Fibroblast of lung (primary cell): ENCODE data around the gene ABL1. TPM values are rescaled to one million over a fixed set of nuclear protein-coding genes. Genes with fewer than 3 reads are reported as not detected.

Experiments used
- DNase-seq, 2 donors: peaks; one replicate each; pipeline versions ENCODE4 v3.0.0 to v3.0.0-alpha.2; 2010; ENCODE audit warnings: low read depth in 2 of 2
- H2AFZ ChIP-seq: 2 replicates; pipeline ENCODE4 v1.5.1; 2012; ENCODE audit warnings: low read length, control low read depth, inconsistent platforms
- H3K27ac ChIP-seq: 2 replicates; pipeline ENCODE4 v1.5.1; 2011; ENCODE audit warnings: low read length, control low read depth; ENCODE audit not compliant: insufficient read depth
- H3K27me3 ChIP-seq: 2 replicates; pipeline ENCODE4 v1.5.1; 2011; ENCODE audit warnings: mild to moderate bottlenecking, low read length; ENCODE audit not compliant: control insufficient read depth, insufficient read depth
- H3K36me3 ChIP-seq: 2 replicates; pipeline ENCODE4 v1.5.1; 2011; ENCODE audit warnings: low read length; ENCODE audit not compliant: control insufficient read depth, insufficient read depth
- H3K4me1 ChIP-seq: 2 replicates; pipeline ENCODE4 v1.5.1; 2011; ENCODE audit warnings: low read length; ENCODE audit not compliant: control insufficient read depth, insufficient read depth; ENCODE audit errors: extremely low read depth
- H3K4me2 ChIP-seq: 2 replicates; pipeline ENCODE4 v1.5.1; 2011; ENCODE audit warnings: low read length, control low read depth; ENCODE audit not compliant: insufficient read depth; ENCODE audit errors: extremely low read depth
- H3K4me3 ChIP-seq, 4 experiments: fragments of 200-600 bp in 1 of 4; sonication (generic) in 1 of 4; replicated peaks in 1 of 4; 2 replicates each; pipeline ENCODE4 v1.5.1; 2011 to 2016; ENCODE audit warnings: low read length in 4 of 4, low read depth in 3 of 4, mild to moderate bottlenecking in 3 of 4, control low read depth in 2 of 4, inconsistent platforms in 1 of 4, mixed read lengths in 1 of 4; ENCODE audit not compliant: insufficient read depth in 1 of 4; ENCODE audit errors: control extremely low read depth in 1 of 4
- H3K79me2 ChIP-seq: 2 replicates; pipeline ENCODE4 v1.5.1; 2012; ENCODE audit warnings: mild to moderate bottlenecking, low read length, inconsistent platforms; ENCODE audit not compliant: control insufficient read depth, insufficient read depth
- H3K9ac ChIP-seq: 2 replicates; pipeline ENCODE4 v1.5.1; 2011; ENCODE audit warnings: mild to moderate bottlenecking, low read length, control low read depth; ENCODE audit not compliant: insufficient read depth
- H3K9me3 ChIP-seq: 2 replicates; pipeline ENCODE4 v1.5.1; 2012; ENCODE audit warnings: low read depth, low read length; ENCODE audit not compliant: control insufficient read depth, insufficient read depth
- H4K20me1 ChIP-seq: 2 replicates; pipeline ENCODE4 v1.5.1; 2011; ENCODE audit warnings: low read length; ENCODE audit not compliant: control insufficient read depth, insufficient read depth; ENCODE audit errors: extremely low read depth
- CTCF ChIP-seq, 2 donors: IDR thresholded peaks in 1 of 2; conservative IDR thresholded peaks in 1 of 2; 1 replicate in 1 of 2; 2 replicates in 1 of 2; pipeline ENCODE4 v1.5.1; 2011 to 2012; ENCODE audit warnings: low read length in 2 of 2, control low read depth in 1 of 2, inconsistent platforms in 1 of 2, low read depth in 1 of 2, mild to moderate bottlenecking in 1 of 2
- EZH2 ChIP-seq: IDR thresholded peaks from 2 replicates; pipeline ENCODE4 v1.5.1; 2012; ENCODE audit warnings: low read length, control low read depth, mild to moderate bottlenecking; ENCODE audit errors: missing control alignments
- polyA plus RNA-seq, 2 donors: library from polyadenylated mRNA; depleted of rRNA in 1 of 2; stranded (reverse) in 1 of 2; unstranded in 1 of 2; fragments of >200 nt; gene quantifications; 2 replicates each; pipeline ENCODE4 v1.2.1, GENCODE V29; 2011 to 2012; ENCODE audit warnings: missing spikeins in 1 of 2
- total RNA-seq: library from RNA; depleted of rRNA; stranded (reverse); fragments of >200 nt; gene quantifications from 2 replicates; pipeline ENCODE4 v1.2.1, GENCODE V29; 2014

The ABL1 gene
- total and polyA plus RNA-seq, 2 donors (not counting 1 experiment from before 2014, with no cell fraction given): 46.6 to 65.4 TPM

- peak in 1 of 2 donors; percentile 26 for DNase-seq
Measured at GRCh38 chr9:130931508-130932254, 96.6 kb downstream of the ABL1 start.

GRCh38 chr9:130932255-130933079 lies 97.4 kb downstream of the ABL1 start:
- peak overlapping the region; percentile 83 for H3K27ac ChIP-seq
- peaks cover 60% of the 10 kb centered on the region for H3K4me1 ChIP-seq
- H3K4me2 ChIP-seq: peak overlapping the region; percentile 51
- H2AFZ ChIP-seq: no peak overlapping the region
- peak overlapping the region; percentile 48 for H3K9ac ChIP-seq
- no peaks in the 10 kb centered on the region for H3K79me2 ChIP-seq
- no peaks in the 10 kb centered on the region for H4K20me1 ChIP-seq
- TF ChIP-seq EZH2 (no peak), CTCF (conservative IDR thresholded peaks at IDR 0.05 in 1 of 2, IDR thresholded peaks at IDR 0.05 in 1 of 2; ENCODE audit: low read depth in 1 of 2, low read length in 2 of 2) (peak; percentile 30 to 38)
- no peaks in the 10 kb centered on the region for H3K9me3 ChIP-seq
- no peaks in the 10 kb centered on the region for H3K27me3 ChIP-seq
- H3K4me3 ChIP-seq: peak overlapping the region in 1 of 4 experiments; percentile 8
- H3K36me3 ChIP-seq: no peaks in the 10 kb centered on the region
- DNase-seq: peak in 1 of 2 donors; percentile 93

More at GRCh38 chr9:130931508-130932254, 96.6 kb downstream of the ABL1 start:
- no peaks in the 10 kb centered on the region for H3K9me3 ChIP-seq
- H2AFZ ChIP-seq: no peak overlapping the region
- H3K9ac ChIP-seq: peak overlapping the region; percentile 5
- no peaks in the 10 kb centered on the region for H4K20me1 ChIP-seq
- no peak overlapping the region for H3K4me3 ChIP-seq
- peaks cover 55% of the 10 kb centered on the region for H3K4me1 ChIP-seq
- TF ChIP-seq CTCF (conservative IDR thresholded peaks at IDR 0.05 in 1 of 2, IDR thresholded peaks at IDR 0.05 in 1 of 2; ENCODE audit: low read depth in 1 of 2, low read length in 2 of 2) (no peak), EZH2 (no peak)
- no peaks in the 10 kb centered on the region for H3K79me2 ChIP-seq
- peak overlapping the region; percentile 83 for H3K27ac ChIP-seq
- H3K36me3 ChIP-seq: no peaks in the 10 kb centered on the region
- no peaks in the 10 kb centered on the region for H3K27me3 ChIP-seq
- peak overlapping the region; percentile 29 for H3K4me2 ChIP-seq
